OCI-M1 (cell line): Measurements from ENCODE around the gene ZNF511.

Source experiments
- DNase-seq: peaks from one replicate; lab custom pipeline; 2025; lab: John Stamatoyannopoulos, UW

ZNF511 gene

DNA sequence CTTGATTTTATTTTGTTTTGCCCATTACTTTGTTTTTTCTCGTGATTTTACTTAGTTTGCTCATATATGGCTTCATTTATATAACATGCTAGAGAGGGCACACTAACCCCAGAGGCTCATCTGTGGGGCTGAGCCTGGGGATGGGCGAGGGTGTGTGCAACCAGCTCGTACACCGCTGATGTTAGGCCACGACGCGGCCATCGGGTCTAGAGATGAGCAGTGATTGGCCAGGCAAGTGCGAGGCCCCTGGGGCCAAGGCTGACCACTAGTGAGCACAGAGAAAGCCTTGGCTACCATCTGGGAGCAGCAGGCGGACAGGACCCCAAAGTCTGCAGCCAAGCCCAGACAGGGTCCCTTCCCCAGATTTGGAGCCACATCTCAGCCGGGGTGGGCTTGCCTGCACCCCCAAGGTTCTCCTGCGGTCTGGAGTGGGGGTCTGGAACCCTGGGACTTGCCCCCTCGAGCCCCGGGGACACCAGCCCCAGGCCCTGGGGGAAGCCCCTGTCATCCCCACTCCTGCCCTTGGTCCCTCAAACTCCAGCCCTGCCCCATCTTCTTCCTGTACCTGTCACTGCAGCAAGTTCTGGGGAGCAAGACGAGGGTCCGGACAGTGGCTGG is 45.4 kb downstream of the ZNF511 start:
- DNase-seq, result no peak

GRCh38 chr10:133354672-133355240 is 46.0 kb downstream of the ZNF511 start:
- no peak for DNase-seq

- DNase-seq, result no peak
Observed at GRCh38 chr10:133355266-133355665, 46.6 kb downstream of the ZNF511 start.

- DNase-seq, result no peak
Observed at GRCh38 chr10:133355991-133356390, 47.3 kb downstream of the ZNF511 start.

DNA sequence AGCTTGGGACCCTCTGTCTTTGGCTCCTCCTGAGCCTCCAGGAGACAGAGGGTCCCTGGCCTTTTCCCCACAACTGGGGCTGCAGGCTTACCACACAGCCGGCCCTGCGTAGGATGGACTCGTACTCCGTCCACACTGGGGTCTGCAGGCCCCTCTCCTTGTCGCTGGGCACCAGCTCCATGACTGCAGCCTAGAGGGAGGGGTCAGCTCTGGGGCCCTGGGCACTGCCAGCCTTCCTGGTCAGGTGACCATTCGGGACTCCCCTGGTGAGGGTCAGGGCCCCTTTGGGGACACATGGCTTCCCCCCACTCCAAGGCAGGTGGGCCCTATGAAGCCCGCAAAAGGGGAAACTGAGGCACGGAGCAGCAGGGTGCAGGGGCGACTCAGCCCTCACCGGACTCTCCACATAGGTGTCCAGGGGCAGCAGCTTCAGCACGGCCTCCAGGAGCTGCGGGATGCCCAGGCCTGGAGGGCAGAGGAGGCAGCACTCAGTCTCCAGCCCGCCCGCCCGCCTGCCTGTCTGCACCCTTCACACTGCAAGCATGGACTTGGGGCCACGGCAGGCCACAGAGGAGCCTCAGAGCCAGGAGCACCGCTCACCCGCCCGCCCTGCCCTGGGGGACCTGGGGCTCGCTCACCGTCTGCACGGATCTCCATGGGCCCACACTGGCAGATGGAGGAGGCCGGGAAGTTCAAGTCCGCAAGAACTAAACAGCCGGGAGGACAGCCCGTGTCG is 48.0 kb downstream of the ZNF511 start:
- no peak for DNase-seq

DNA sequence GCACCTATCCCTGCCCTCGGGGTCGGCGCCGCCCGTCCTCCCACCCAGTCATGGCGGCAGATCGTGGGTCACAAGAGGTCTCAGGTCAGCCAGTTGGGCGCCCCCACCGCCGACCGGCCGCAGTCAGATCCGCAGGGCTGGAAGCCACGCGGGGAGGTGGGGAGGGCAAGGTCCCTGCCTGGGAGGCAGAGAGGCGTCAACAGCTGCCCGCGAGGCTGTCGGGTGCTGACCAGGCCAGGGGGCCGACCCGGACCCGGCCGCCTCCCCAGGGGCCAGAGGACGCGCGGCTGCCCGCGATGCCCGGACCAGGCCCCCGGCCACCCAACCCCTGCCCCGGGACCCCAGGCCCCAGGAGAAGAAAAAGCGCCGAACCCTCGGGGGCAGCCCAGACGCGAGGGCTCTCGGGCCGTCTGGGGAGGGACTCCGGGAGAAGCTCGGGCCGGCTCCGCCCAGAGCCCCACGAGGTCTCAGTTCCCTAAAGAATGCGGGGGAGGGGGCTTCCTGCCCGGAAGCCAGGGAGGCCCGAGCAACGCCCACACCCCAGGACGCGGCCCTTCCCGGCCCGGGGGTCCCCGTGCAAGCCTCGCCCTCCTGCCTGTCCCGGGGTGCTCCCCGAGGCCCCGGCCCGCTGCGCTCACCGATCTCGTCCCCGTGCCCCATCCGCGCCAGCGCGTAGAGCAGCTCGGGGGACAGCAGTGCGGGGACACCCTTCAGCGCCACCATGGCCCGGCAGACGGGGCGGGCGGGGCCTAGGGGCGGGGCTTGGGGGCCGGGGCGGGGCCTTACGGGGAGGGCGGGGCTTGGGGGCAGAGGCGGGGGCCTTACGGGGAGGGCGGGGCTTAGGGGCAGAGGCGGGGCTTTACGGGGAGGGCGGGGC is 48.8 kb downstream of the ZNF511 start, which contains the start of gene FUOM:
TSS of gene FUOM (minus strand) at position 735 of the 877 bp plus-strand sequence. CDS start at position 723, 12 bp downstream.
- peak; percentile 91 for DNase-seq

GRCh38 chr10:133358162-133358924 is 49.6 kb downstream of the ZNF511 start:
- no peak for DNase-seq

- no peak for DNase-seq
Observed at GRCh38 chr10:133358925-133359310, 50.2 kb downstream of the ZNF511 start.

DNA sequence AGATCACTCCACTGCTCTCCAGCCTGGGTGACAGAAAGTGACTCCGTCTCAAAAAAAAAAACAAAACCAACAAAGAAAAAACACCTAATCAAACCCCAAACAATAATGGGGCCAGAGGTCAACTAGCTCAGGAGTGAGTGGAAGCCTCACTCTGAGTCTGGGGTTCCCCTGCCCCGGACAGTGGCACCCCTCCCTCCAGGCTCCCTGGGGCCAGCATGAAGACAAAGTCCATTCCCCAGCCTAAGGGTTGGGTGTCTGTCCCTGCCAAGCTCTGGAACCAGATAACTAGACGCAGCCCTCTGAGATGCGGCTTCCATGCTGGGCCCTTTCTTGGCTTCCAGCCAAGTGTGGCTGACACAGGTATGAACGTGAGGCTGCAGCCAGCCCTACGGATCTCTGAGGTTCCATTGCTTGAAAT is 50.8 kb downstream of the ZNF511 start:
- no peak for DNase-seq

DNA sequence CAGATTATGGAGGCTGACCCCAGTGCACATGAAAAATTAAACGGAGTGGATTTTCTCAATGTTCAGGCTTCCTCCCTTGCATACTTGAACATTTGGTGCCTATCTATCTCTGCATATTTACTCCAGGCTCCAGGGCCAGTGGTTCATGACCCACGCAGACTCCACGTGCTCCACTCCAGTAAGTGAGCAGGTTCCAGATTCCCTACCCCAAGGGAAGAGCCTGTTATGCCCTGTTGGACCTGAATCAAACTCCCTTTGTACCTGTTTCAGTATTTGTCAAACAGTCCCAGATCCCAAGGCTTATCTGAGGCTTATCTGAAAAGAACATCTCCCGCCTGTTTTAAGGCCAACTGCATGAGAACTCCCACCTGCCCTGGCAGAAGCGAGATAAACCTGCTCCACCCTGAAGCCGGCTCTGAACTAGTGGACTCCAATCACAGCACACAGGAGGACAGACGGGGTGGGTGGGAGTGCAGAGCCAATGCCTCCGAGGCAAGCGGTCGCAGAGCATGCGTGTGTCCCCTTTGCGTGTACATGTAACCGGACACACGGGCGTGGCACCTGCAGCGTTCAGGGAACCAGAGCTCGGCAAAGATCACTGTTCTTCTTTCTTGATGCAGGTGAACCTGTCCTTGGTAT is 51.4 kb downstream of the ZNF511 start:
- DNase-seq, result peak; percentile 68

GRCh38 chr10:133361227-133361626 is 52.5 kb downstream of the ZNF511 start:
- DNase-seq, result no peak

- DNase-seq, result no peak
Observed at GRCh38 chr10:133361773-133362441, 53.2 kb downstream of the ZNF511 start.
